ENCODE data around the gene PLA2G4E.

- TF ChIP-seq CTCF (conservative IDR thresholded peaks at IDR 0.05), result no peak
- TF ChIP-seq EZH2 (IDR thresholded peaks at IDR 0.05; ENCODE audit: low read depth), result no peak
Observed at GRCh38 chr15:42046597-42046996, 25.8 kb upstream of the PLA2G4E start.

All from PC-9 (cell line).